Measurements from ENCODE around the gene KRTAP3-1. TPM values are rescaled to one million over a fixed set of nuclear protein-coding genes. Genes with fewer than 3 reads are reported as not detected.

The KRTAP3-1 gene
- total and polyA plus RNA-seq, 12 donors = not detected

GRCh38 chr17:40997361-40997760, 11.6 kb downstream of the KRTAP3-1 start:
- Histone ChIP-seq H3K9me3 (replicated peaks in 1 of 3) (no peaks in the 10 kb centered on the region), H3K4me3 (no peak overlapping the region), H3K27ac (no peak overlapping the region), H3K27me3 (peaks cover 5% of the 10 kb centered on the region), H3K4me1 (replicated peaks in 1 of 2) (no peaks in the 10 kb centered on the region), H3K36me3 (replicated peaks in 1 of 2) (no peaks in the 10 kb centered on the region)
- intact Hi-C loops (cut with DNase I) = no loop called here
- WGBS, 4 donors = 53 to 73% (median 62%) methylated on average over 2 of the region's 2 CpGs
- no peak for DNase-seq
- no peak for TF ChIP-seq POLR2A (IDR thresholded peaks at IDR 0.05)
- TF ChIP-seq, protein P1, sequence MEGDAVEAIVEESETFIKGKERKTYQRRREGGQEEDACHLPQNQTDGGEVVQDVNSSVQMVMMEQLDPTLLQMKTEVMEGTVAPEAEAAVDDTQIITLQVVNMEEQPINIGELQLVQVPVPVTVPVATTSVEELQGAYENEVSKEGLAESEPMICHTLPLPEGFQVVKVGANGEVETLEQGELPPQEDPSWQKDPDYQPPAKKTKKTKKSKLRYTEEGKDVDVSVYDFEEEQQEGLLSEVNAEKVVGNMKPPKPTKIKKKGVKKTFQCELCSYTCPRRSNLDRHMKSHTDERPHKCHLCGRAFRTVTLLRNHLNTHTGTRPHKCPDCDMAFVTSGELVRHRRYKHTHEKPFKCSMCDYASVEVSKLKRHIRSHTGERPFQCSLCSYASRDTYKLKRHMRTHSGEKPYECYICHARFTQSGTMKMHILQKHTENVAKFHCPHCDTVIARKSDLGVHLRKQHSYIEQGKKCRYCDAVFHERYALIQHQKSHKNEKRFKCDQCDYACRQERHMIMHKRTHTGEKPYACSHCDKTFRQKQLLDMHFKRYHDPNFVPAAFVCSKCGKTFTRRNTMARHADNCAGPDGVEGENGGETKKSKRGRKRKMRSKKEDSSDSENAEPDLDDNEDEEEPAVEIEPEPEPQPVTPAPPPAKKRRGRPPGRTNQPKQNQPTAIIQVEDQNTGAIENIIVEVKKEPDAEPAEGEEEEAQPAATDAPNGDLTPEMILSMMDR (IDR thresholded peaks at IDR 0.05) = no peak

GRCh38 chr17:40996829-40997228, 12.1 kb downstream of the KRTAP3-1 start:
- DNase-seq = no peak
- Histone ChIP-seq H3K27ac (no peak overlapping the region), H3K27me3 (peaks cover 5% of the 10 kb centered on the region), H3K9me3 (replicated peaks in 1 of 3) (no peaks in the 10 kb centered on the region), H3K4me1 (replicated peaks in 1 of 2) (no peaks in the 10 kb centered on the region), H3K4me3 (no peak overlapping the region), H3K36me3 (replicated peaks in 1 of 2) (no peaks in the 10 kb centered on the region)
- WGBS, 4 donors = 81 to 86% (median 83%) methylated on average over 4 of the region's 4 CpGs
- TF ChIP-seq, protein P1 (IDR thresholded peaks at IDR 0.05) = no peak
- TF ChIP-seq POLR2A (IDR thresholded peaks at IDR 0.05) = no peak
- intact Hi-C loops (cut with DNase I) = no loop called here

- Histone ChIP-seq H3K4me1 (replicated peaks in 1 of 2) (no peaks in the 10 kb centered on the region), H3K9me3 (replicated peaks in 1 of 3) (no peaks in the 10 kb centered on the region), H3K4me3 (no peak overlapping the region), H3K27me3 (peaks cover 5% of the 10 kb centered on the region), H3K27ac (no peak overlapping the region), H3K36me3 (replicated peaks in 1 of 2) (no peaks in the 10 kb centered on the region)
- intact Hi-C loops (cut with DNase I) = no loop called here
- 55 to 79% (median 64%) methylated on average over 1 of the region's 1 CpG for WGBS, 4 donors
- DNase-seq = no peak
- no peak for TF ChIP-seq POLR2A (IDR thresholded peaks at IDR 0.05)
- TF ChIP-seq, protein P1 (IDR thresholded peaks at IDR 0.05) = no peak
These were observed 13.8 kb downstream of the KRTAP3-1 start for GRCh38 chr17:40995116-40995515.

- no peak within 1 kb of the TSS for H3K27ac ChIP-seq
- H3K9me3 ChIP-seq (replicated peaks in 1 of 3) = no peaks in the 10 kb centered on the region
- no peak for DNase-seq
- H3K4me3 ChIP-seq = no peak within 1 kb of the TSS
- no peaks in the 10 kb centered on the region for H3K4me1 ChIP-seq (replicated peaks in 1 of 2)
- intact Hi-C loops (cut with DNase I) = no loop called here
- peaks cover 5% of the 10 kb centered on the region for H3K27me3 ChIP-seq
- H3K36me3 ChIP-seq (replicated peaks in 1 of 2) = no peaks in the 10 kb centered on the region
- no peak for TF ChIP-seq POLR2A (IDR thresholded peaks at IDR 0.05)
- TF ChIP-seq, protein P1 (IDR thresholded peaks at IDR 0.05) = no peak
- whole genome bisulfite sequencing, 4 donors = 45 to 75% (median 59%) methylated on average over 4 of the region's 4 CpGs; no CpG with 5 or more reads in 1 of the 4 donors
These were observed 15.1 kb downstream of the KRTAP3-1 start, which contains the start of gene KRTAP3-3 for GRCh38 chr17:40993839-40994238. KRTAP3-3 (minus strand) TSS chr17:40994164; CDS start chr17:40994097, 67 bp downstream.
